GM18511 (cell line): ENCODE data around the gene FNDC10.

Source experiments
- ATAC-seq: cut with Tn5 transposase; IDR thresholded peaks from one replicate; pipeline ENCODE4 v1.9.1; 2021; ENCODE audit warnings: mild to moderate bottlenecking, moderate library complexity; ENCODE audit not compliant: unreplicated experiment

FNDC10 gene

GRCh38 chr1:1616045-1616790 lies 16.3 kb upstream of the FNDC10 start:
- peak; percentile 26 for ATAC-seq

- ATAC-seq, result peak; percentile 85
These were observed 15.5 kb upstream of the FNDC10 start, which contains the start of gene MIB2 for GRCh38 chr1:1615256-1616044. Gene MIB2 (plus strand): TSS chr1:1615500. CDS start chr1:1623453, 7,953 bp downstream.

GRCh38 chr1:1614954-1615255 lies 15.0 kb upstream of the FNDC10 start:
- no peak for ATAC-seq

- ATAC-seq, result no peak
These were observed 14.4 kb upstream of the FNDC10 start for GRCh38 chr1:1614204-1614953.

GRCh38 chr1:1613509-1614082 lies 13.7 kb upstream of the FNDC10 start:
- no peak for ATAC-seq

GRCh38 chr1:1612104-1612400 lies 12.1 kb upstream of the FNDC10 start:
- no peak for ATAC-seq

GRCh38 chr1:1610796-1611195 lies 10.9 kb upstream of the FNDC10 start:
- ATAC-seq, result no peak

- no peak for ATAC-seq
These were observed 10.0 kb upstream of the FNDC10 start for GRCh38 chr1:1609822-1610485.

GRCh38 chr1:1606232-1606631 lies 6.3 kb upstream of the FNDC10 start:
- no peak for ATAC-seq

GRCh38 chr1:1605724-1606123 lies 5.8 kb upstream of the FNDC10 start:
- ATAC-seq, result no peak

- ATAC-seq, result no peak
These were observed 5.2 kb upstream of the FNDC10 start for GRCh38 chr1:1605034-1605591.

- ATAC-seq, result no peak
These were observed 4.6 kb upstream of the FNDC10 start for GRCh38 chr1:1604374-1605033.

GRCh38 chr1:1603671-1604373 lies 3.9 kb upstream of the FNDC10 start:
- no peak for ATAC-seq

- ATAC-seq, result no peak
These were observed 3.1 kb upstream of the FNDC10 start for GRCh38 chr1:1602968-1603506.

- no peak for ATAC-seq
These were observed 2.5 kb upstream of the FNDC10 start for GRCh38 chr1:1602304-1602967.

- no peak for ATAC-seq
These were observed 1.8 kb upstream of the FNDC10 start for GRCh38 chr1:1601564-1602303.

GRCh38 chr1:1600861-1601563 lies 1.1 kb upstream of the FNDC10 start:
- ATAC-seq, result no peak
